IPS-15b (cell line): ENCODE measurements around the gene STS.

ENCODE experiments used
- H3K27me3 ChIP-seq: one replicate; pipeline ENCODE4 v1.6.1; 2013; ENCODE audit warnings: low read length; ENCODE audit not compliant: control insufficient read depth, insufficient read depth
- H3K36me3 ChIP-seq: one replicate; pipeline ENCODE4 v1.6.1; 2013; ENCODE audit warnings: low read length; ENCODE audit not compliant: control insufficient read depth, insufficient read depth
- H3K4me1 ChIP-seq: one replicate; pipeline ENCODE4 v1.6.1; 2013; ENCODE audit warnings: mild to moderate bottlenecking, low read length; ENCODE audit not compliant: control insufficient read depth, insufficient read depth
- H3K4me3 ChIP-seq: one replicate; pipeline ENCODE4 v1.5.1; 2013; ENCODE audit warnings: low read depth, low read length
- H3K9ac ChIP-seq: one replicate; pipeline ENCODE4 v1.6.1; 2013; ENCODE audit warnings: low read depth, mild to moderate bottlenecking, low read length
- H3K9me3 ChIP-seq: one replicate; pipeline ENCODE4 v1.6.1; 2013; ENCODE audit warnings: mild to moderate bottlenecking, low read length; ENCODE audit not compliant: control insufficient read depth, insufficient read depth

The STS gene

DNA sequence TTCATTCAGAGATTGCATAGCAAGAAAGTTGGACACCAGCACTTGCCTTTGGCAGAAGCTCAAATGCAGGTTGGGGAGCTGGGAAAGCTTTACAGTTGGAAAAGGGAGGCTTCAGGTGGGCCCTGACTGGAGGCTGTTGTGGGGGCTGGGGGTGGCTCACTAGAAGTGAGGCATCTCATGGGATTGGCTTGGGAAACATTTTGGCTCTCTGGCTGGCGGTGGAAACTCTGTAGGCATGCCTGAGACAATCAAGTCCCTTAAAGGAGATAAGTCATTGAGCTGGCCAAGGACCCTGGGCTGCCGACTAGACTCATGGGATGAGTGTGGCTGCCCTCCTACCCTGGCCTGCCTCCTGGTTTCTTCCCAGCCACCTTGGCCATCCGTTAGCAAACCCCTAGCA lies 31.4 kb upstream of the STS start:
- Histone ChIP-seq H3K4me1 (peaks cover under 1% of the 10 kb centered on the region), H3K9ac (no peak overlapping the region), H3K9me3 (no peaks in the 10 kb centered on the region), H3K36me3 (no peaks in the 10 kb centered on the region), H3K4me3 (no peak overlapping the region), H3K27me3 (no peaks in the 10 kb centered on the region)

DNA sequence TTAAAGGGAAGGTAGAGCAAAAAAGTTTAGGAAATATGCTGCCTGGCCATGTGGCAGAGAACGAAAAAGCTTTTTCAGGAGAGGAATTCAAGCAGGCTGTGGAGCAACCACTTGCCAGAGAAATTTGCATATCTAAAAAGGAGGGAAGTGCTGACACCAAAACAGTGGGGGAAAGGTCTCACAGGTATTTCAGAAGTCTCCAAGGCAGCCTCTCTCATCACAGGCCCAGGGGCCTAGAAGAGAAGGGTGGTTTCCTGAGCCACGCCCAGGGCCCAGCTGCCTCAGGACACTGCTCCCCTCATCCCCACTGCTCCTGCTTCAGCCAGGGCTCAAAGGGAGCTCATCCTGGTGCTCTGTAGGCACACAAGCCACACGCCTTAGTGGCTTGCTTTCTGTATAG lies 29.9 kb upstream of the STS start:
- no peaks in the 10 kb centered on the region for H3K4me1 ChIP-seq

DNA sequence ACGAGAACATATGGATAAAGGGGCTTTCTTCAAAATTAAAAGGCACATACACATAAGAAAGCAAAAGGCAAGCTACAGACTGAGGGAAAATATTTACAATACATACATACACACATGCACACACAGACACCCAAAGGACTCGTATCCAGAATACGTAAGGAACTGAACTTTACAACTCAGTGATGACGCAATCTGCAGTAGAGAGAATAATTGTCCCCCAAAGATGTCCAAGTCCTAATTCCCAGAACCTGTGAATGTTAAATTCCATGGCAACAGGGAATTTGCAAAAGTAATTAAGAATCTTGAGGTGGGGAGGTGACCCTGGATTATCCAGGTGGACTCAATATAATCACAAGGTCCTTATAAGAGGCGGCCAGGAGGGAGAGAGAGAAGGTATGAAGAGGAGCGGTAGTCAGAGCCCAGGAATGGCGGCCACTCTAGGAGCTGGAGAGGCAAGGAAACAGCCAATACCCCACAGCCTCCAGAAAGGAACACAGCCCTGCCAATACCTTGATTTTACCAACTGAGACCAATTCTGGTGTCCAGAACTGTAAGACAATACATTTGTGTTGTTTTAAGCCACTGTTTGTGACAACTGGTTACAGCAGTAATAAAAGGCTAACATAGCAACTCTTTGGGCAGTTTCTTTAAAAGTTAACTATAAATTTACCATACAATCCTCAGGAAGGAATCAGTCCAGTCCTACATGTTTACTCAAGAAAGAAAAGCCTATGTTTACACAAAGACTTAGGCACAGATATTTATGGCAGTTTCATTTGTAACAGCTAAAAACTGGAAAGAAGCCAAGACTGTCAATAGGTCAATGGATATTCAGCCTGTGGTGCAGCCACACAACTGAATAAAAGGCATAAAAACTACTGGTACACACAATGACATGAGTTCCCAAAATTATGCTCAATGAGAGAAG lies 27.3 kb upstream of the STS start:
- Histone ChIP-seq H3K4me3 (no peak overlapping the region), H3K4me1 (no peaks in the 10 kb centered on the region), H3K27me3 (no peaks in the 10 kb centered on the region), H3K36me3 (no peaks in the 10 kb centered on the region), H3K9me3 (no peaks in the 10 kb centered on the region), H3K9ac (no peak overlapping the region)

More for the DNA sequence above, 29.9 kb upstream of the STS start:
- H3K27me3 ChIP-seq = no peaks in the 10 kb centered on the region
- no peaks in the 10 kb centered on the region for H3K36me3 ChIP-seq
- H3K9ac ChIP-seq = no peak overlapping the region
- H3K9me3 ChIP-seq = no peaks in the 10 kb centered on the region
- H3K4me3 ChIP-seq = no peak overlapping the region

DNA sequence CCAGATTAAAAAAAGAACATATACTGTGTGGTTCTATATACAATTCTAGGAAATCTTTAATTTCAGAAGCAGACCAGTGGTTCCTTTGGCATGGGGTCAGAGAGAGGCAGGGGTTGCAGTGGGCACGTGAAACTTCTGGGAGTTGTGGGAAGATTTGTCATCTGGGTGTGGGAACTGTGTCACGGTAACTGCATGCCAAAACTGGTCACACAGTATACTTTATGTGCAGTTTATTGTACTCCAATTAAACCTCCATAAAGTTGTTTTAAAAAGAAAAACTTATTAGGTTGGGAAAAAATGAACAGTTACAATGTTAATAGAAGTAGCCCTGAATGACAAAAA lies 26.7 kb upstream of the STS start:
- Histone ChIP-seq H3K9me3 (no peaks in the 10 kb centered on the region), H3K4me1 (no peaks in the 10 kb centered on the region), H3K36me3 (no peaks in the 10 kb centered on the region), H3K27me3 (no peaks in the 10 kb centered on the region), H3K9ac (no peak overlapping the region), H3K4me3 (no peak overlapping the region)

DNA sequence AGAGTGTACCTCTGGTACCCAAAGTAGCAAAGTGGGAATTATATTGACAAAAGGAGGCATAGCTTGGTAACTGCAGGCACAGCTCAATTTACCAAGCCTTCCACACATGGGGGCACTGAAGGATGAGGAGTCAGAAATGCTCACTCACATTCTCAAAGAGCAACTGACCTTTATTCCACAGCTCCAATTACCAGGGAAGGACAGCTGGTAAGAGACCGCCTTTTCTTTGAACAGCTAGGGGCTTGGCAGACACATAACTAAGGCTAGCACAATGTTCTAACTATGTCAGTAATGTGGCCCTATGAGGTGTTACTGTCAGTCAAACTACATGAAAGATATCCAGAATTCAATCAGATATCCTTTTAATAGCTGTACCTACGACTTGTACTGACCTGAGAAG lies 20.5 kb upstream of the STS start:
- H3K27me3 ChIP-seq = no peaks in the 10 kb centered on the region
- no peaks in the 10 kb centered on the region for H3K36me3 ChIP-seq
- no peak overlapping the region for H3K9ac ChIP-seq
- no peaks in the 10 kb centered on the region for H3K4me1 ChIP-seq
- H3K9me3 ChIP-seq = no peaks in the 10 kb centered on the region
- H3K4me3 ChIP-seq = no peak overlapping the region

DNA sequence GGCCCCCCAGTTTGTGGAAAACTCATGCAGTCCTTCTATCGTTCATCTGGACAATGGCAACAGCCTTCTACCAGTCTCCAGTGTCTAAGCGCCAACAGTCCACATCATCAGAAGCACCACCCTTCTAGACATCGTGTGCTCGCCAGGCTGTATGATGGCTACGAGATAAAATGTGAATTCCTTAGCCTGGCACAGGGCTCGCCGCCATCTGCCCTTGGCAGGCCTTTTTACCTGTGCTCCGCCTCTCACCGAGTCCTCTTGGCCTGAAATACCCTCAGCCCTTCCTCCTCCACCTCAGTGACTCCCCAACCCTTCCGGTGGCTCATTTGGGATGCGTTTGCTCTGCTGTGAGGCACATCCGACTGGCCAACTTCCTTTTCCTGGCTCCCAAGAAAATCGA lies 15.9 kb upstream of the STS start:
- H3K27me3 ChIP-seq = no peaks in the 10 kb centered on the region
- no peaks in the 10 kb centered on the region for H3K9me3 ChIP-seq
- no peak overlapping the region for H3K4me3 ChIP-seq
- H3K4me1 ChIP-seq = peaks cover 2% of the 10 kb centered on the region
- H3K9ac ChIP-seq = no peak overlapping the region
- no peaks in the 10 kb centered on the region for H3K36me3 ChIP-seq

DNA sequence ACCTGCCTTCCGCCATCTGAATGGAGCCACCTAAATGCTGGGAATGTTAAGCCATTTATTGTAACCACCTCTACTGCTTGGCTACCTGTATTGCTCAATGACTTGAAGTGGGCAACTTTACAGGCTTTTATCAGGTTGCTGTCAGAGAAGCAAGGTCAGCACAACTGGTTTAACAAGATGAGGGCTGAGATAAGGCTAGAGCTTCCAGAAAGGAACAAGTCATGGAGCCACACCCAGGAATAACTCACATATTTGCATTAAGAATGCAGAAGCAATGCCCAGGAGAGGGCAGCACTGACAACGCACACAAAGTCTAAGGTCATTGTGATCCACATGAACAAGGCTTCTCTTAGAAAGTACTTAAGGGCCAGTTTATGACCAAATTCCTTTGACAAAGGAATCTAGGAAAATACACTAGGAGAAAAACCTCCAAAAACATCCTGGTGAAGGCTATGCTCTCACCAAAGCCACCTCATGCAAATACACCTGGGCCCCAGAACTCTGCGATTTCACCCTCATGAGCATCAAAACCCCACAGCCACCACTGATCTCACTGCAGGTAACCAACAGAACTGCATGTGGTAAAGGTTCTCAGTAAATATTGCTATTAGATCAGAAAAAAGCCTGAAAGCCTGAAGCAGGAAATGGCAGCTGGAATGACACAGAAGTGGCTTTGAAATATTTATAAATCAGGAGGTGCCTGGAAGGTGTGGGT lies 15.0 kb upstream of the STS start:
- H3K27me3 ChIP-seq = no peaks in the 10 kb centered on the region
- peaks cover 2% of the 10 kb centered on the region for H3K4me1 ChIP-seq
- no peak overlapping the region for H3K9ac ChIP-seq
- no peaks in the 10 kb centered on the region for H3K36me3 ChIP-seq
- H3K4me3 ChIP-seq = no peak overlapping the region
- H3K9me3 ChIP-seq = no peaks in the 10 kb centered on the region

DNA sequence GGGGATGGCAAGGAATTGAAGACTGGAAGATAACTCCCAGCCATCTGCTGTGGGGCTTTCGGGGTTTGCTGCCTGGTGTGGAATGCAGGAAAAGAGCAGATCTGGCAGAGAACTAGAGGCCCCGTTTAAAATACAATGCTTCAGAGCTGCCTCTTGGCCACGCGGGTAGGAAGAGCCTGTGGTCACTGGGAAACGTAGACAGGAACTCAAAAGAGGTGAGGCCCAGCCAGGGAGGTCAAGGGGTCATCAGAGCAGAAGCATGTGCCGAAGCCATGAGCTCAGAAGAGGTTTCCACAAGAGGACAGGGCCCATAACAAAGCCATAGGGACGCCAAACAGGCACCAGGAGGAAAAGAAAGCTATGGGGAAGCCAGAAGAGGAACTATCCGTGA lies 14.5 kb upstream of the STS start:
- Histone ChIP-seq H3K4me1 (peaks cover 2% of the 10 kb centered on the region), H3K27me3 (no peaks in the 10 kb centered on the region), H3K4me3 (no peak overlapping the region), H3K9me3 (no peaks in the 10 kb centered on the region), H3K36me3 (no peaks in the 10 kb centered on the region), H3K9ac (no peak overlapping the region)

DNA sequence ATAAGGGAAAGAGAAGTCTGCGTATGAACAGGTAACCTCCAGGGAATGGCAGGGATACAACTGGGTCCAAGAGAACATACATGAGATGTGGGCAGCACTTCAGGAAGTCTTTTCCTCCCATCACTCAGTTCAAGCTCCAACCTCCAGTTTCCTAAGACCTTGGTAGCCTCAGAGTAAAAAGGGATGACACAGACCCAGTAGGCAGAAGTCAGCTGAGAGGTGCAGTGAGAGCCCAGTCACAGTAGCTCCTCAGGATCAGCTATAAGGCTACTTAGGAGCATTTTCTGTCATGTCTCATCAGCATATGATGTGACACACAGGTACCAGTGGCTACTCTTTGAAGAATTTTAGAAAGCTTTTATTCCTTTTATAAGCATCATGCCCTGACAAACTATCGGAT lies 12.5 kb upstream of the STS start:
- H3K36me3 ChIP-seq = no peaks in the 10 kb centered on the region
- peaks cover 2% of the 10 kb centered on the region for H3K4me1 ChIP-seq
- no peak overlapping the region for H3K9ac ChIP-seq
- H3K4me3 ChIP-seq = no peak overlapping the region
- no peaks in the 10 kb centered on the region for H3K9me3 ChIP-seq
- no peaks in the 10 kb centered on the region for H3K27me3 ChIP-seq

DNA sequence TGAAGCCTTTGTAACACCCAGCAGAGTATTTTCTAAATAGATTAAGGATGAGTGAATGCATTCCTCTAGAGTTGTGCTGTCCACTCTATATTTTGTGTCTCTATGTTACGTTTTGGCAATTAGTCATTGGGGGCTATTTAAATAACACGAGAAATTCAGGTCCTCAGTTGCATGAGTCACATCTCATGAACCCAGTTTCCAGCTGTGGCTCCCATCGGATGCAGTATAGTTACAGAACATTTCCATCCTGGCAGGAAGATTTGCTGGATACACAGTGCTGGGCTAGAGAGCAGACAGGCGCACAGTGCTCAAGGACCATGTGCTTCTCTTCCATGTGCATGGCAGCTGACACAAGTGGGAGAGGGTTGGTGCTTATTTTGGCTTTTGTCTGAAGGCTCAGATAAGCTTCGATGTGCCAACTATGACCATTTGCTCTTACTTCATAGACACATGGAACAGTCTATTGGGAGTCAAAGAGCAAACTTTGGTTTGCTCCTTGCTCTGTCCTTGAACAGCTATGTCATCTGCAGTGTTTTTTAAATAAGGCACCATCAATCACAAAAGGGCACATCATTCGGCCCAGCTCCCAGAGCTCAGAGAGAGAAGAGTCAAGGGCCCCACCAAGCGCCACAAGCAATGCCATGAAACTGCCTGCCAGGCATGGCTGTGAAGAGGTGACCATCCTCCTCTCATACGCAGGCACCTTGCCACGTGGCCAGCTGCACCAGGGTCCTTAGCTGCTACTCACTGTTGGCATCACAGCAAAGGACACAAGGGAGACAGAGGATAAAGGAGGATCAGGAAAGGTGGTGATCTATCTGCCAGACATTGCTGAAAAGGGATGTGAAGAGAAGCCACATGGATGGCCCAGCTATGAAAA lies 8.1 kb upstream of the STS start:
- H3K9ac ChIP-seq = no peak overlapping the region
- H3K4me1 ChIP-seq = no peaks in the 10 kb centered on the region
- no peaks in the 10 kb centered on the region for H3K36me3 ChIP-seq
- H3K9me3 ChIP-seq = no peaks in the 10 kb centered on the region
- no peak overlapping the region for H3K4me3 ChIP-seq
- no peaks in the 10 kb centered on the region for H3K27me3 ChIP-seq

DNA sequence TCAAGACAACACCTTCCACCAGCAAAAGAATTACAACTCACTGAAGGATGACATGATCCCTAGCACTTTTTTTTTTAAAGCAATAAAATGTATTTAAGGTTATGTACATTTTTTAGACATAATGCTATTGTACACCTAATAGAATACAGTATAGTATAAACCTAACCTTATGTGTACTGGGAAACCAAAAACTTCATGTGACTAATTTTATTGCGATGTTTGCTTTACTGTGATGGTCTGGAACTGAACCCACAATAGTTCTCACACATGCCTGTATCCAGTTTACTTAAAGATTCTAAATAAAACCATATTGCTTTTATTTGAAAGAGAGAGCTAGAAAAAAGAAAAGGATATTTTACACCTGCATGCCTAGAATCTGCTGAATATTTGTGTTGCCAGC lies 4.4 kb upstream of the STS start:
- H3K4me3 ChIP-seq = no peak overlapping the region

More for the DNA sequence above, 4.4 kb upstream of the STS start:
- Histone ChIP-seq H3K9me3 (no peaks in the 10 kb centered on the region), H3K9ac (no peak overlapping the region), H3K36me3 (no peaks in the 10 kb centered on the region), H3K27me3 (no peaks in the 10 kb centered on the region), H3K4me1 (no peaks in the 10 kb centered on the region)
